K562 (cell line): Measurements from ENCODE around the gene RASSF6. TPM values are rescaled to one million over a fixed set of nuclear protein-coding genes. Genes with fewer than 3 reads are reported as not detected.
A peak's percentile ranks its signal among the peaks of the same experiment; 100 is the strongest.

Source experiments
- ATAC-seq: fragments of 200-7000 bp; cut with Tn5 transposase; 3 replicates; pipeline ENCODE4 v1.9.1; 2020; ENCODE audit warnings: moderate library complexity
- BruUV-seq: library from RNA; stranded (reverse); fragments of 400-500 nt; replicated peaks from 2 replicates; lab custom pipeline; 2021; lab: Mats Ljungman, UMichigan
- CTCF ChIA-PET: fragments of 300-600 bp; formaldehyde crosslinking; extraction: SDS; loops from one replicate; lab custom pipeline; 2021; ENCODE audit warnings: low intra/inter-chr PET ratio; lab: Yijun Ruan, JAX
- POLR2A ChIA-PET: fragments of 300-600, 350-650 bp; sonication (Branson Sonifier 250); formaldehyde crosslinking; extraction: SDS; loops from one replicate; lab custom pipeline; 2021; ENCODE audit warnings: antibody characterized with exemption, inconsistent platforms; lab: Yijun Ruan, JAX
- DNase-seq, 4 experiments: peaks; one replicate each; pipeline versions ENCODE4 v3.0.0 to v3.0.0-alpha.2; 2011 to 2018; ENCODE audit warnings: low spot score in 3 of 4, mixed read lengths in 3 of 4; ENCODE audit errors: extremely low read depth in 1 of 4
- FAIRE-seq: peaks from 2 replicates; lab custom pipeline; 2011; peaks lifted over from hg19 to GRCh38; lab: Jason Lieb, UNC
- H2AFZ ChIP-seq: 2 replicates; pipeline ENCODE4 v1.6.0; 2011; ENCODE audit warnings: low read depth, low read length, control low read depth, inconsistent platforms
- H3K27ac ChIP-seq: fragments of 200-600 bp; 3 replicates; pipeline ENCODE4 v1.8.0; 2011; ENCODE audit warnings: low read depth, mild to moderate bottlenecking, control low read depth, inconsistent platforms, low read length, moderate library complexity, mixed read lengths; ENCODE audit errors: extremely low read depth
- H3K27me3 ChIP-seq, 2 experiments: fragments of 300-600 bp in 1 of 2; 2 replicates in 1 of 2; 3 replicates in 1 of 2; pipeline versions ENCODE4 v1.6.0 to v1.8.0; 2011; ENCODE audit warnings: inconsistent platforms in 2 of 2, low read length in 2 of 2, mild to moderate bottlenecking in 1 of 2, mixed read lengths in 1 of 2, moderate library complexity in 1 of 2; ENCODE audit not compliant: control insufficient read depth in 2 of 2, insufficient read depth in 2 of 2
- H3K36me3 ChIP-seq: fragments of 300-600 bp; 3 replicates; pipeline ENCODE4 v1.8.0; 2011; ENCODE audit warnings: mild to moderate bottlenecking, low read length, inconsistent platforms; ENCODE audit not compliant: control insufficient read depth, insufficient read depth
- H3K4me1 ChIP-seq, 2 experiments: fragments of 200-600 bp in 1 of 2; replicated peaks in 1 of 2; 2 replicates in 1 of 2; 3 replicates in 1 of 2; pipeline versions ENCODE4 v1.5.1 to v1.8.0; 2011; ENCODE audit warnings: inconsistent platforms in 2 of 2, low read length in 2 of 2, mild to moderate bottlenecking in 1 of 2, mixed read lengths in 1 of 2, moderate library complexity in 1 of 2; ENCODE audit not compliant: control insufficient read depth in 2 of 2, insufficient read depth in 2 of 2
- H3K4me2 ChIP-seq: 2 replicates; pipeline ENCODE4 v1.6.1; 2011; ENCODE audit warnings: low read length, control low read depth, inconsistent platforms, mixed read lengths; ENCODE audit not compliant: insufficient read depth
- H3K4me3 ChIP-seq: fragments of 200-600 bp; sonication (generic), shearing (Covaris generic); 2 replicates; pipeline ENCODE4 v1.5.1; 2016; ENCODE audit warnings: control low read depth, inconsistent platforms
- H3K79me2 ChIP-seq: fragments of 200-600 bp; 3 replicates; pipeline ENCODE4 v1.8.0; 2011; ENCODE audit warnings: low read length, inconsistent platforms; ENCODE audit not compliant: control insufficient read depth, insufficient read depth
- H3K9ac ChIP-seq, 2 experiments: 2 replicates each; pipeline versions ENCODE4 v1.6.0 to v1.6.1; 2011; ENCODE audit warnings: low read depth in 2 of 2, low read length in 2 of 2, control low read depth in 1 of 2, inconsistent platforms in 1 of 2, mild to moderate bottlenecking in 1 of 2, mixed read lengths in 1 of 2; ENCODE audit not compliant: insufficient read depth in 1 of 2
- H3K9me1 ChIP-seq: one replicate; pipeline ENCODE4 v1.6.0; 2011; ENCODE audit warnings: inconsistent platforms, mild to moderate bottlenecking, low read length, moderate library complexity; ENCODE audit not compliant: control insufficient read depth, insufficient read depth
- H3K9me3 ChIP-seq: replicated peaks from 2 replicates; pipeline ENCODE4 v1.5.1; 2011; ENCODE audit warnings: low read depth, low read length, inconsistent platforms; ENCODE audit not compliant: control insufficient read depth, insufficient read depth
- H4K20me1 ChIP-seq: replicated peaks from 2 replicates; pipeline ENCODE4 v1.6.1; 2011; ENCODE audit warnings: low read length, inconsistent platforms, mixed read lengths; ENCODE audit not compliant: control insufficient read depth, insufficient read depth
- CBFA2T3 ChIP-seq: fragments of 450-650 bp; IDR thresholded peaks from 2 replicates; pipeline ENCODE4 v1.6.1; 2017
- FOSL1 ChIP-seq: fragments of 200-800 bp; sonication (Bioruptor generic); conservative IDR thresholded peaks from 2 replicates; pipeline ENCODE4 v1.6.1; 2016; ENCODE audit warnings: missing genetic modification characterization, missing compliant biosample characterization
- GATA2 ChIP-seq: sonication (generic); formaldehyde crosslinking; IDR thresholded peaks from 2 replicates; pipeline ENCODE4 v1.4.0; 2020; ENCODE audit warnings: mild to moderate bottlenecking, missing genetic modification reagents
- NONO ChIP-seq, 2 experiments: fragments of 200-400 bp in 1 of 2; fragments of 450-650 bp in 1 of 2; formaldehyde crosslinking in 1 of 2; IDR thresholded peaks; 2 replicates each; pipeline ENCODE4 v1.6.1; 2017; ENCODE audit warnings: low read depth in 2 of 2, mild to moderate bottlenecking in 2 of 2, moderate library complexity in 2 of 2, low read length in 1 of 2
- RBM14 ChIP-seq: fragments of 200-400 bp; formaldehyde crosslinking; IDR thresholded peaks from 2 replicates; pipeline ENCODE4 v1.6.1; 2018; ENCODE audit warnings: low read depth, mild to moderate bottlenecking, low read length, moderate library complexity, borderline replicate concordance; ENCODE audit not compliant: insufficient read depth
- SLC30A9 ChIP-seq: fragments of 250-450 bp; sonication (Bioruptor Pico); IDR thresholded peaks from 2 replicates; pipeline ENCODE4 v1.8.0; 2022; ENCODE audit warnings: mild to moderate bottlenecking, moderate library complexity
- STAT5B ChIP-seq: fragments of 250-450 bp; sonication (Bioruptor Pico); IDR thresholded peaks from 2 replicates; pipeline ENCODE4 v1.8.0; 2021; ENCODE audit warnings: mild to moderate bottlenecking, inconsistent platforms
- YY1 ChIP-seq, 3 experiments: IDR thresholded peaks; 2 replicates each; pipeline ENCODE4 v1.6.1; 2011; ENCODE audit warnings: low read length in 2 of 3, mild to moderate bottlenecking in 2 of 3, moderate library complexity in 2 of 3, borderline replicate concordance in 1 of 3, control low read depth in 1 of 3, low read depth in 1 of 3; ENCODE audit not compliant: insufficient read depth in 3 of 3, insufficient replicate concordance in 2 of 3, control insufficient read depth in 1 of 3, insufficient read length in 1 of 3; ENCODE audit errors: extremely low read depth in 1 of 3
- ZNF57 ChIP-seq: fragments of 450-650 bp; formaldehyde crosslinking; IDR thresholded peaks from 2 replicates; pipeline ENCODE4 v1.4.0; 2020; ENCODE audit warnings: mild to moderate bottlenecking, moderate library complexity
- WGBS: fragments of 100-300 bp; shearing (Covaris generic); methylation state at CpG from one replicate; pipeline ENCODE4 v1.1.6; 2016; ENCODE audit warnings: low coverage, mixed read lengths; ENCODE audit not compliant: insufficient coverage; ENCODE audit errors: missing lambda C conversion rate; 5-methylcytosine and 5-hydroxymethylcytosine counted together
- in situ Hi-C: fragments of 300-500 bp; cut with MboI; formaldehyde crosslinking; loops from 4 replicates; pipeline ENCODE4 v1.15.0; 2018; ENCODE audit warnings: inconsistent platforms, mixed read lengths
- intact Hi-C: fragments of 100-400 bp; cut with micrococcal nuclease; formaldehyde crosslinking; loops from 2 replicates; pipeline ENCODE4 v1.14.2; 2022
- polyA plus RNA-seq, 8 experiments: library from polyadenylated mRNA; depleted of rRNA in 4 of 8; stranded (reverse) in 5 of 8; unstranded in 3 of 8; fragments of >200 nt; fragmentation: Nextera tagmentation in 2 of 8; fragmentation: Illumina TruSeq in 1 of 8; extraction: Ambion mirVana in 2 of 8; extraction: Trizol in 1 of 8; gene quantifications; 2 replicates each; pipeline versions ENCODE4 v1.2.1 to v1.2.3, GENCODE V29; 2011 to 2014; ENCODE audit warnings: inconsistent platforms in 1 of 8, missing spikeins in 1 of 8
- total RNA-seq, 7 experiments: library from RNA; depleted of rRNA in 6 of 7; stranded (reverse); fragments of >200 nt in 6 of 7; fragmentation: Illumina TruSeq in 2 of 7; extraction: Trizol in 2 of 7; gene quantifications; 2 replicates each; pipeline versions ENCODE4 v1.2.1 to v1.2.3, GENCODE V29; 2011 to 2021; ENCODE audit warnings: low replicate concordance in 1 of 7
- TF ChIP-seq, protein P1 (sequence below): IDR thresholded peaks from 2 replicates; pipeline ENCODE4 v1.6.1; 2012; ENCODE audit warnings: low read depth, low read length, improper control_type of control experiment, borderline replicate concordance
- TF ChIP-seq, protein P2 (sequence below), 2 experiments: fragments of 250-450 bp in 1 of 2; fragments of 450-650 bp in 1 of 2; sonication (Bioruptor Pico) in 1 of 2; IDR thresholded peaks; 2 replicates each; pipeline versions ENCODE4 v1.6.1 to v1.8.0; 2016 to 2021; ENCODE audit warnings: mild to moderate bottlenecking in 2 of 2, moderate library complexity in 2 of 2, missing compliant biosample characterization in 1 of 2, missing genetic modification characterization in 1 of 2
- TF ChIP-seq, protein P3 (sequence below): fragments of 250-450 bp; sonication (Bioruptor Pico); IDR thresholded peaks from 2 replicates; pipeline ENCODE4 v1.8.0; 2021; ENCODE audit warnings: moderate library complexity, mild to moderate bottlenecking, inconsistent platforms

The RASSF6 gene
- total and polyA plus RNA-seq, 9 of the 15 experiments (the other 6 are each of a cell fraction or from before 2014, with no cell fraction given) = under 0.01 to 0.25 (median 0.06) TPM; not detected in 1

DNA sequence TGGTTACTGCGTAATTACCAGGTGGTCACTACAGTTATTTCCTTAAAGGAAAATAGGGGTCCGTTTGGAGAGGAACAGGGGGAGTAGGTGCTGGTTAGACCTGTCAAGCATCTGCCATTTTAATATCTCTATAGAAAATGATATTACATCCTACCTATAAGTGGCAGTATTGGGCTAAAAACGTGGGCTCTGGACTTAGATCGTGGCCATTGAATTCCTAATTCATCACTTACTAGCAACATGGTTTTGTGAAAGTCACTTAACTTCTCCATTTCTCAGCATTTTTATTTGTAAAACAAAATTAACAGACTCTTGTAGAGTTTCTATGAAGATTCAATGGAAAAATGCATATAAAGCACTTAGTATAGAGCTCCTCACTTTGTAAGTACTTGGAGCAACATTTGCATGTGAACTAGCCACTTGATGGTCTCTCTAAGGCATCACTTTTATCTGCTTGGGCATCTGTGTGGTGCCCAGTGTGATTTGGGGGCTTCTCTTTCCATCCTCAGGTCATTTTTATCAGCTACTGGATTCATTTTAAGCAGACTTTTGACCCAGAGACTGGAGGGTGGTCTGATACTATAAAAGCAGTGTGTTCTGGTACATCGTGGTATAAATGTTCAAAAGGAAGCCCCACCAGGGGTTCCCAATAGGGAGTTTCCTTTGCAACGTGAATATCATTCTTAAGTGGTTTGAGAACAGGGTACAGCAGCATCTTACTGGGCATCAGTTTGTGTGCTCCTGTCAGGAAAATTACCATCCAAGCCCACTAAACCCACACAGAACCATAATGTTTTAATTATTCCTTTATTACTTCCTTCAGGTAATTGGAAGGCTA, 42.7 kb upstream of the RASSF6 start (continued):
- TF ChIP-seq, protein P1, sequence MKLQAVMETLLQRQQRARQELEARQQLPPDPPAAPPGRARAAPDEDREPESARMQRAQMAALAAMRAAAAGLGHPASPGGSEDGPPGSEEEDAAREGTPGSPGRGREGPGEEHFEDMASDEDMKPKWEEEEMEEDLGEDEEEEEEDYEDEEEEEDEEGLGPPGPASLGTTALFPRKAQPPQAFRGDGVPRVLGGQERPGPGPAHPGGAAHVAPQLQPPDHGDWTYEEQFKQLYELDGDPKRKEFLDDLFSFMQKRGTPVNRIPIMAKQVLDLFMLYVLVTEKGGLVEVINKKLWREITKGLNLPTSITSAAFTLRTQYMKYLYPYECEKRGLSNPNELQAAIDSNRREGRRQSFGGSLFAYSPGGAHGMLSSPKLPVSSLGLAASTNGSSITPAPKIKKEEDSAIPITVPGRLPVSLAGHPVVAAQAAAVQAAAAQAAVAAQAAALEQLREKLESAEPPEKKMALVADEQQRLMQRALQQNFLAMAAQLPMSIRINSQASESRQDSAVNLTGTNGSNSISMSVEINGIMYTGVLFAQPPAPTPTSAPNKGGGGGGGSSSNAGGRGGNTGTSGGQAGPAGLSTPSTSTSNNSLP = peak; percentile 93
- TF ChIP-seq, protein P2, sequence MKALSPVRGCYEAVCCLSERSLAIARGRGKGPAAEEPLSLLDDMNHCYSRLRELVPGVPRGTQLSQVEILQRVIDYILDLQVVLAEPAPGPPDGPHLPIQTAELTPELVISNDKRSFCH (CRISPR knock-in tag; IDR thresholded peaks at IDR 0.05) = no peak
- TF ChIP-seq, protein P2 (tag; IDR thresholded peaks at IDR 0.05) = no peak
- TF ChIP-seq, protein P3, sequence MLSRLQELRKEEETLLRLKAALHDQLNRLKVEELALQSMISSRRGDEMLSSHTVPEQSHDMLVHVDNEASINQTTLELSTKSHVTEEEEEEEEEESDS = no peak

DNA sequence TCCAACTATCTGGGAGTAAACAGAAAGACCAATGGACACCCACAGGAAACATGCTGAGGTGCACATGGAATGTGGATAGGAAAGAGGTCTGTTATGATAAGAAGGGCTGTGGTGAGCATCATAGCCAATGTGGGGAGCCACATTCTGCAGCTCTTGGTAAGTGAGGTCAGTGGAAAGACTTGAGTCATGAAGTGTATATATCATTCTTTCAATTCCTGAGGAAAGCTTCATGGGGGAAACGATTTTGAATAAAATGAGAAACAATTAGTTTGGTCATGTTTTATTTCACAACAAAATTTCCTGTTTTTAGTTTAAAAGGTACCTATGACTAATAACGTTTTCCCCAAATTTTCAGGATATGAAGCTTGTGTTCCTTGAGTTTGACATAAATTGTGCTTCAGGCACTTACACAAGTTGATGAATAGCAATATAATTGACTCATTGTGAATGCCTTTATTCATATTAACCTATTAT, 41.4 kb upstream of the RASSF6 start:
- ChIA-PET POLR2A (no interaction called here), CTCF (interaction anchor here (0.6 to 1.8 kb wide), 3 partner anchors 262 to 1357 kb away, joined by 3 to 15 read pairs (median 8); no protein-coding TSS in a partner anchor)
- Histone ChIP-seq H2AFZ (no peak overlapping the region), H3K27ac (no peak overlapping the region), H3K9ac (no peak overlapping the region), H3K36me3 (no peaks in the 10 kb centered on the region), H3K79me2 (no peaks in the 10 kb centered on the region), H3K9me3 (no peaks in the 10 kb centered on the region), H3K4me2 (no peak overlapping the region), H3K27me3 (no peaks in the 10 kb centered on the region), H3K4me3 (no peak overlapping the region), H3K9me1 (no peaks in the 10 kb centered on the region), H4K20me1 (no peaks in the 10 kb centered on the region), H3K4me1 (no peaks in the 10 kb centered on the region; a peak in 1 of 5 replicates)
- in situ Hi-C loops (loop anchor here (10.0 kb wide), 1 partner anchor 373 kb away; the partner anchor contains the start of gene CXCL3), intact Hi-C loops (loop anchor here (1.0 to 5.0 kb wide), 6 partner anchors 66 to 651 kb away; partner anchors contain the start of gene CXCL3)
- ATAC-seq = peak; percentile 49; the same call in 2 of the 3 replicates
- FAIRE-seq = peak; percentile 51
- 8% methylated on average over 2 of the region's 2 CpGs for WGBS
- DNase-seq = peak; percentile 30 to 60 (median 34)
- no TSS peak for BruUV-seq
- TF ChIP-seq GATA2 = no peak
- TF ChIP-seq STAT5B (CRISPR knock-in tag) = no peak
- TF ChIP-seq ZNF57 (CRISPR knock-in tag) = no peak
- no peak for TF ChIP-seq RBM14
- TF ChIP-seq FOSL1 = 0 out of 2 replicates have a peak, but pooled peaks have one; percentile 46
- no peak for TF ChIP-seq NONO (IDR thresholded peaks at IDR 0.05; ENCODE audit: low read depth in 2 of 2, low read length in 1 of 2)
- TF ChIP-seq YY1 (IDR thresholded peaks at IDR 0.05; ENCODE audit: borderline replicate concordance in 1 of 3, control insufficient read depth in 1 of 3, extremely low read depth in 1 of 3, insufficient read depth in 3 of 3, insufficient read length in 1 of 3, insufficient replicate concordance in 2 of 3, low read depth in 1 of 3, low read length in 2 of 3) = no peak
- peak; percentile 60 for TF ChIP-seq CBFA2T3
- no peak for TF ChIP-seq SLC30A9 (CRISPR knock-in tag)
